ENCODE data around the gene PPP2R5D. TPM values are rescaled to one million over a fixed set of nuclear protein-coding genes. Genes with fewer than 3 reads are reported as not detected.

PPP2R5D gene
- total and polyA plus RNA-seq, 2 donors from 2014 or later: 21.8 to 22.6 TPM

GRCh38 chr6:43013843-43014433, 29.6 kb downstream of the PPP2R5D start, which contains the start of the genes KLHDC3 and MEA1:
Gene KLHDC3, plus strand, starts transcription at chr6:43014249. Its CDS starts 2,944 bp downstream, at chr6:43017193.
Gene MEA1, minus strand, starts transcription at chr6:43013946. Its CDS starts 133 bp downstream, at chr6:43013813.
- intact Hi-C loops (cut with DNase I): no loop called here
- Histone ChIP-seq H3K9me3 (ENCODE audit: control insufficient read depth in 2 of 3, insufficient read depth in 1 of 3, low read length in 3 of 3) (no peaks in the 10 kb centered on the region), H3K4me1 (ENCODE audit: control insufficient read depth in 2 of 3, insufficient read depth in 2 of 3, low read depth in 1 of 3, low read length in 3 of 3) (peaks cover 2 to 22% (median 18%) of the 10 kb centered on the region in 3 donors), H3K36me3 (ENCODE audit: control insufficient read depth in 2 of 3, insufficient read depth in 3 of 3, low read length in 3 of 3) (peaks cover 8 to 26% (median 17%) of the 10 kb centered on the region in 3 donors), H3K9ac (ENCODE audit: low read length in 3 of 3) (peak within 1 kb of the TSS; percentile 78 to 97 (median 83)), H3K4me3 (ENCODE audit: low read length in 3 of 3) (peak within 1 kb of the TSS; percentile 78 to 100 (median 90)), H3K27ac (ENCODE audit: low read depth in 2 of 2, low read length in 2 of 2) (peak within 1 kb of the TSS; percentile 45 to 61), H3K27me3 (ENCODE audit: control insufficient read depth, insufficient read depth, low read length) (no peaks in the 10 kb centered on the region)
- FAIRE-seq (peak; percentile 97), DNase-seq (peak; percentile 99 to 100 (median 100))
- TF ChIP-seq CTCF (IDR thresholded peaks at IDR 0.05; ENCODE audit: borderline replicate concordance, extremely low read depth, insufficient read depth): no peak

GRCh38 chr6:43014434-43014909, 30.1 kb downstream of the PPP2R5D start:
- Histone ChIP-seq H3K36me3 (ENCODE audit: control insufficient read depth in 2 of 3, insufficient read depth in 3 of 3, low read length in 3 of 3) (peaks cover 11 to 29% (median 20%) of the 10 kb centered on the region in 3 donors), H3K27ac (ENCODE audit: low read depth in 2 of 2, low read length in 2 of 2) (peak overlapping the region; percentile 45 to 61)
- no peak for TF ChIP-seq CTCF (IDR thresholded peaks at IDR 0.05; ENCODE audit: borderline replicate concordance, extremely low read depth, insufficient read depth)

GRCh38 chr6:43016176-43016942, 32.0 kb downstream of the PPP2R5D start:
- peaks cover 2 to 26% (median 24%) of the 10 kb centered on the region in 3 donors for H3K4me1 ChIP-seq (ENCODE audit: control insufficient read depth in 2 of 3, insufficient read depth in 2 of 3, low read depth in 1 of 3, low read length in 3 of 3)
- intact Hi-C loops (cut with DNase I): no loop called here

More at GRCh38 chr6:43014434-43014909, 30.1 kb downstream of the PPP2R5D start:
- Histone ChIP-seq H3K4me1 (ENCODE audit: control insufficient read depth in 2 of 3, insufficient read depth in 2 of 3, low read depth in 1 of 3, low read length in 3 of 3) (peaks cover 2 to 22% (median 18%) of the 10 kb centered on the region in 3 donors), H3K4me3 (ENCODE audit: low read length in 3 of 3) (peak overlapping the region; percentile 78 to 100 (median 90)), H3K9ac (ENCODE audit: low read length in 3 of 3) (peak overlapping the region in 2 of 3 donors; percentile 77 to 97), H3K27me3 (ENCODE audit: control insufficient read depth, insufficient read depth, low read length) (no peaks in the 10 kb centered on the region), H3K9me3 (ENCODE audit: control insufficient read depth in 2 of 3, insufficient read depth in 1 of 3, low read length in 3 of 3) (no peaks in the 10 kb centered on the region)
- DNase-seq (peak in 1 of 5 donors; percentile 50), FAIRE-seq (no peak)
- intact Hi-C loops (cut with DNase I): no loop called here

More at GRCh38 chr6:43016176-43016942, 32.0 kb downstream of the PPP2R5D start:
- DNase-seq (no peak), FAIRE-seq (no peak)
- no peak for TF ChIP-seq CTCF (IDR thresholded peaks at IDR 0.05; ENCODE audit: borderline replicate concordance, extremely low read depth, insufficient read depth)
- H3K9ac ChIP-seq (ENCODE audit: low read length in 3 of 3): no peak overlapping the region
- no peaks in the 10 kb centered on the region for H3K27me3 ChIP-seq (ENCODE audit: control insufficient read depth, insufficient read depth, low read length)
- H3K36me3 ChIP-seq (ENCODE audit: control insufficient read depth in 2 of 3, insufficient read depth in 3 of 3, low read length in 3 of 3): peaks cover 7 to 18% (median 15%) of the 10 kb centered on the region in 3 donors
- no peaks in the 10 kb centered on the region for H3K9me3 ChIP-seq (ENCODE audit: control insufficient read depth in 2 of 3, insufficient read depth in 1 of 3, low read length in 3 of 3)
- no peak overlapping the region for H3K27ac ChIP-seq (ENCODE audit: low read depth in 2 of 2, low read length in 2 of 2)
- H3K4me3 ChIP-seq (ENCODE audit: low read length in 3 of 3): no peak overlapping the region
